ENCODE data around the gene PIGR.
A peak's percentile ranks its signal among the peaks of the same experiment; 100 is the strongest.

Gene PIGR

GRCh38 chr1:206903687-206904086 lies 42.6 kb downstream of the PIGR start:
- Mint-ChIP-seq H3K36me3 (ENCODE audit: low read depth) (peaks cover 45% of the 10 kb centered on the region), H3K4me3 (no peak overlapping the region), H3K4me1 (ENCODE audit: low read depth) (peaks cover 39% of the 10 kb centered on the region), H3K27ac (no peak overlapping the region), H3K9me3 (no peaks in the 10 kb centered on the region), H3K27me3 (ENCODE audit: low read depth) (peaks cover 7% of the 10 kb centered on the region)
- no peak for DNase-seq (ENCODE audit: low spot score)

GRCh38 chr1:206902702-206903101 lies 43.6 kb downstream of the PIGR start:
- H3K9me3 Mint-ChIP-seq: no peaks in the 10 kb centered on the region
- peaks cover 33% of the 10 kb centered on the region for H3K4me1 Mint-ChIP-seq (ENCODE audit: low read depth)
- H3K4me3 Mint-ChIP-seq: no peak overlapping the region
- no peak for DNase-seq (ENCODE audit: low spot score)
- no peak overlapping the region for H3K27ac Mint-ChIP-seq
- H3K36me3 Mint-ChIP-seq (ENCODE audit: low read depth): peaks cover 38% of the 10 kb centered on the region
- no peaks in the 10 kb centered on the region for H3K27me3 Mint-ChIP-seq (ENCODE audit: low read depth)

DNA sequence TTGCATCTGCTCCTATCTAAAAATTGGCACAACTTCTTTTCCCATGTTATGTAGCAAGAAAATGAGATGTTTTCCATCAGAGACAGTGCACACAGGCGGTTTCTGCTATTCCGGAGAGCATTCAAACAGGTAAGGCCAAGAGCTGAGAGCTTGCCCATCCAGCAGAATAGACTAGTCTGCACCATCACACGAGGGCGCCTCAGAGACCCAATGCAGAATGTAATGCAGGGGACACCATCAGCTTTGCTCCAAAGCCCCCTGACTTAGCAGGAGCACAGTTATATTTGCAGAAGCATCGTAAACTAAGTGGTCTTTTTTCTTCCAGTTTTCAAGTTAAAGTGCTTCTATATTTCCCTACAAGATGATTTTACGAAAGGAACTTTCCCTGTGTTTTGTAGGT lies 44.3 kb downstream of the PIGR start:
- Mint-ChIP-seq H3K36me3 (ENCODE audit: low read depth) (peaks cover 37% of the 10 kb centered on the region), H3K27ac (no peak overlapping the region), H3K4me1 (ENCODE audit: low read depth) (peaks cover 38% of the 10 kb centered on the region), H3K4me3 (no peak overlapping the region), H3K27me3 (ENCODE audit: low read depth) (no peaks in the 10 kb centered on the region), H3K9me3 (no peaks in the 10 kb centered on the region)
- no peak for DNase-seq (ENCODE audit: low spot score)

DNA sequence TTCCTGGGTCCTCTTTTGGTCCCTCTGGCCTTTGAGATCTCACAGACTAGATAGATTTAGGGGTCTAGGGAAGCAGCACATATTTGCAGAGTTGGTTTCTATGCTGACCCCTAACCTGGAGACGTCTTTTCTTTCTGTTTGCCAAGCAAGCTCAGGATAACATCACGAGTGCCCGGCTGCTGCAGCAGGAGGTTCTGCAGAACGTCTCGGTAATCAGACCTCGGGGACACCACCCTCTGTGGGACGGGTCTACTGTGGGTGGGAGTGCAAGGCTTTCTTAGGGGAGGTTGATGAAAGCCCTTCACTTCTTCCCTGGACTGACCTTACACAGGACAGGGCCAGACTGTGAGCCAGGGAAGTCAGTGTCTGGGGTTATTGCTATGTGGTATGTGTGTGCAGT lies 46.1 kb downstream of the PIGR start:
- H3K4me1 Mint-ChIP-seq (ENCODE audit: low read depth): peaks cover 25% of the 10 kb centered on the region
- no peaks in the 10 kb centered on the region for H3K27me3 Mint-ChIP-seq (ENCODE audit: low read depth)

DNA sequence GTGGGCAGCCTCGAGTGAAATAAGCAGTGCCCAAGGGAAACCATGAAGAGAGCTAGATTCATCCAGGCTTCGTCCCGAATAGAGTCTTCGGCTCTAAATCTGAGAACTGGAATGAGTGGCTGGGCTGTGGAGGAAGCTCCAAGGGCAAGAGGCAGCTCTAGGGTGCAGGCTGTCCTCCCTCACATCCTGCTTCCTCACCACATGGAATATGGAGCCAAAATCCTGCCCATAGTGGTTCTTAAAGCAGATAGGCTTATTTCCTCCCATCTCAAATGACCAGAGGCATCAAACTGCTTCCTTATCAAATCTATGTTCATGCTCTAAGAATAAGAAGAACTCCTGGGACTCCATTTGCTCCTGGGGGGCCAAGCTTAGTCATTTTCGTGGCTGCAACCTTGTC lies 46.5 kb downstream of the PIGR start:
- H3K4me3 Mint-ChIP-seq: no peak overlapping the region
- H3K36me3 Mint-ChIP-seq (ENCODE audit: low read depth): peaks cover 20% of the 10 kb centered on the region
- peaks cover 21% of the 10 kb centered on the region for H3K4me1 Mint-ChIP-seq (ENCODE audit: low read depth)
- DNase-seq (ENCODE audit: low spot score): no peak
- H3K27me3 Mint-ChIP-seq (ENCODE audit: low read depth): no peaks in the 10 kb centered on the region
- H3K27ac Mint-ChIP-seq: no peak overlapping the region
- H3K9me3 Mint-ChIP-seq: no peaks in the 10 kb centered on the region

More for the DNA sequence above, 46.1 kb downstream of the PIGR start:
- H3K36me3 Mint-ChIP-seq (ENCODE audit: low read depth): peaks cover 25% of the 10 kb centered on the region
- DNase-seq (ENCODE audit: low spot score): no peak
- no peak overlapping the region for H3K4me3 Mint-ChIP-seq
- no peaks in the 10 kb centered on the region for H3K9me3 Mint-ChIP-seq
- peak overlapping the region; percentile 11 for H3K27ac Mint-ChIP-seq

GRCh38 chr1:206898915-206899431 lies 47.3 kb downstream of the PIGR start:
- H3K9me3 Mint-ChIP-seq: no peaks in the 10 kb centered on the region
- peaks cover 13% of the 10 kb centered on the region for H3K36me3 Mint-ChIP-seq (ENCODE audit: low read depth)
- peaks cover 20% of the 10 kb centered on the region for H3K4me1 Mint-ChIP-seq (ENCODE audit: low read depth)
- H3K4me3 Mint-ChIP-seq: no peak overlapping the region
- H3K27ac Mint-ChIP-seq: no peak overlapping the region
- H3K27me3 Mint-ChIP-seq (ENCODE audit: low read depth): no peaks in the 10 kb centered on the region
- no peak for DNase-seq (ENCODE audit: low spot score)

DNA sequence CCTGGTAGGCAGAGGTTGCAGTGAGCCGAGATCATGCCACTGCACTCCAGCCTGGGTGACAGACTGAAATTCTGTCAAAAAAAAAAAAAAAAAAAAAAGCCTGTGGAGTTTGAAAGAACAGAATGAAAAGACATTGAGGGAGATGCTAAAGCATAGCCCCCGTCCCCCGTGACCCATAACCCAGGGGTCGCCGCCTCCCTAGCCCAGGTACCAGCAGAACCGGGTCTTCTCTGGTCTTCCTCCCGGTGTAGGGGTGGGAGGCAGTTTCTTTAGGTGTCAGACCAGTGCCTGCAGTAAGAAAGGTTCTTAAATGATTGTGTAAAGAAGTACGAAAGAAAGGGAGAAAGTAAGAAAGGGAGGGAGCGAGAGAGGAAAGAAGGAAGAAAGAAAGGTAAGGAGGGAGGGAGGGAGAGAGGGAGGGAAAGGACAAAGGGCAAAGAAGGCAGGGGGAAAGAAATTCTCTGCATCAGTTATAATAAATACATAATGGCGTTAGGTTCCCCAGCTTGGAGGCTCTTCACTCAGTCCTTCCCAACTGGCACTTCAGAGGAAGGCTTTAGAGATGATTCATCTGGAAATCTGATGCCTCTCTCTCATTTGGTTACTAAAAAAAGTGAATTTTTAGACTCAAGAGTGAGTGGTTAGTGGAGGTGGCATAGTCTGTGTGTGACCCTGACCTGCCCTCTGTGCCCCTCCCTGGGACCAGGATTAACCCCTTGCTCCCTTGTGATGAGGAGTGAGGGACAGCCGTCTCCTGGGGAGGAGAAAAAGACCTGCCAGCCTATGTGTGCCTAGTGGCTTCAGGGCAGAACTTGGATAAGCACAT lies 48.0 kb downstream of the PIGR start:
- Mint-ChIP-seq H3K27ac (no peak overlapping the region), H3K9me3 (no peaks in the 10 kb centered on the region), H3K4me3 (no peak overlapping the region), H3K4me1 (ENCODE audit: low read depth) (peaks cover 23% of the 10 kb centered on the region), H3K36me3 (ENCODE audit: low read depth) (peaks cover 6% of the 10 kb centered on the region), H3K27me3 (ENCODE audit: low read depth) (peaks cover 2% of the 10 kb centered on the region)
- no peak for DNase-seq (ENCODE audit: low spot score)

- H3K4me3 Mint-ChIP-seq: no peak within 1 kb of the TSS
- H3K27me3 Mint-ChIP-seq (ENCODE audit: low read depth): peaks cover 2% of the 10 kb centered on the region
- peaks cover 27% of the 10 kb centered on the region for H3K4me1 Mint-ChIP-seq (ENCODE audit: low read depth)
- H3K36me3 Mint-ChIP-seq (ENCODE audit: low read depth): no peaks in the 10 kb centered on the region
- H3K9me3 Mint-ChIP-seq: no peaks in the 10 kb centered on the region
- H3K27ac Mint-ChIP-seq: no peak within 1 kb of the TSS
- DNase-seq (ENCODE audit: low spot score): peak; percentile 68
Measured at GRCh38 chr1:206897175-206897574, 49.1 kb downstream of the PIGR start, which contains the start of gene IL24. TSS of gene IL24 (plus strand) at chr1:206897443. CDS start at chr1:206897833, 390 bp downstream.

DNA sequence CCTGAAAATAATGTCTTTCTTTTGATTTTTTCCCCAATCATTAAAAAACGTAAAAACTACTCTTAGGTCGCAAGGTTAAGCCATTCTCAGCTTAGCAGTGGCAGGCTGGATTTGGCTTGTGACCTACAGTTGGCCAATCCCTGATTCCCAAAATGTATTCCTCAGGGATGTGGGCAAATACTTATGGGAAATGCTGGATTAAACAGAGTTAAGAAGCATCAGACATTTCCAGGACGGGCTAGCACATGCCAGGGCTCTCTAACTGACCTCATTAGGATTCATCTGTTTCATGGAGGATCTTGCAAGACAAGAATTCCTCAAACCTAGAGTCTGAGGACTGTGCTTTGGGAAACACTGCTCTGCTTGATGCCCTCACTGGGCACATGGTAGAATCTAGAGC lies 50.0 kb downstream of the PIGR start:
- DNase-seq (ENCODE audit: low spot score): no peak
- no peak overlapping the region for H3K27ac Mint-ChIP-seq
- H3K36me3 Mint-ChIP-seq (ENCODE audit: low read depth): no peaks in the 10 kb centered on the region
- H3K9me3 Mint-ChIP-seq: peaks cover 2% of the 10 kb centered on the region
- no peak overlapping the region for H3K4me3 Mint-ChIP-seq
- peaks cover 32% of the 10 kb centered on the region for H3K4me1 Mint-ChIP-seq (ENCODE audit: low read depth)
- H3K27me3 Mint-ChIP-seq (ENCODE audit: low read depth): peaks cover 2% of the 10 kb centered on the region

DNA sequence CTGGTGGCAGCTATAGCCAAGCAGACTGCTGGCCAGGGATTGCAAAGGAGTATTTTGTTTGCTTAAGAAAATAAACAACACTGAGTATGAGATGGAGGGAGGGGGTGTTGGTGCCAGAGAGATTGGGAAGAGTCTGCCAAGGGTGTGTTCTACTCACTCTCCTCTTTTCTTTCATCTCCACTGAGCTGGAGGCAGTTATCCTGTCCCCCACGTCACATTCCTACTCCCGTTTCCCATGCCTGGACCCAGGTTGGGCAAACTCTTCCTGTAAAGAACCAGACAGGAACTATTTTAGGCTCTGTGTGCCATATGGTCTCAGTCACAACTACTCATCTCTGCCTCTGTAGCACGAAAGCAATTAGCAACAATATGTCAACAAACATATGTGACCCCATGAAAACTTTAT lies 50.4 kb downstream of the PIGR start:
- Mint-ChIP-seq H3K27ac (no peak overlapping the region), H3K9me3 (peaks cover 6% of the 10 kb centered on the region), H3K27me3 (ENCODE audit: low read depth) (peaks cover 2% of the 10 kb centered on the region), H3K4me1 (ENCODE audit: low read depth) (peaks cover 33% of the 10 kb centered on the region), H3K36me3 (ENCODE audit: low read depth) (peaks cover 3% of the 10 kb centered on the region), H3K4me3 (no peak overlapping the region)
- no peak for DNase-seq (ENCODE audit: low spot score)

DNA sequence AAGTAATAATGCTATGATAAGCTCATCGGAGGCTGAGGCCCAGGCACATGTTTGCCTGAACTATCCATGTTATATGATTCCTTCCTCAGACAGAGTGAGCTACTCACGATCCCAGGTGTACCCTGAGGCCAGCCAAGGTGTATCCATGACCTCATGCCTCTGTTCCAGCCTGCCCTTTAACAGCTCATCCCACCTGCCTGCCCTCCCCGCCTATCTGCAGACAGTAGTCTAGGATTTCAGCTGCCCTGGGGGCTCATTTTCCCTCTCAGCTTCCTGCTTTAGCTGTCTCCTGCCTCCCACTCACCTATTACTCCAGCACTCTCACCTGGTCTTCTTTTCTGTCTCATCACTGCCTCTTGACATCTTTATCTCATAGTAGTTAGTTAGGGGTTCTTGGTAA lies 50.9 kb downstream of the PIGR start:
- H3K9me3 Mint-ChIP-seq: peaks cover 7% of the 10 kb centered on the region
- no peak overlapping the region for H3K4me3 Mint-ChIP-seq
- H3K27ac Mint-ChIP-seq: no peak overlapping the region
- peaks cover 33% of the 10 kb centered on the region for H3K4me1 Mint-ChIP-seq (ENCODE audit: low read depth)
- peaks cover 3% of the 10 kb centered on the region for H3K36me3 Mint-ChIP-seq (ENCODE audit: low read depth)
- peaks cover 2% of the 10 kb centered on the region for H3K27me3 Mint-ChIP-seq (ENCODE audit: low read depth)
- no peak for DNase-seq (ENCODE audit: low spot score)

DNA sequence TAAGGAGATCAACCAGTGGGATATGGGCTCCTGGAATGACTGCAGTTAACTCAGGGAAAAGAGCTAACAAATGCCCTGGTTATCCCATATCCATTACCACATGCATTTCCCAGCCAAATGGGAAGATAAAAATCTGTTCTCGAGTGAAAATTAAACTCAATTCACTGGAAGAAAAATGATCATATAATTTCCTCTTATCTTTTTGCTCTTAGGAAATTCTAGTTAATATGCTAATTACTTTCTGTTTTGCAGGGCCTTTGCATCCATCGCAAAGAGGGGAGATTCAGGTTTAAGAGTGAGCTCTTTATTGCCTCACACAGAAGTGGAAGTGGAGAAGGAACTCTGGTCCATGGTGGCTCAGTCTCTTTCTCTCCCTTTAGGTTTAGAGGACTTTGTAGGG lies 52.9 kb downstream of the PIGR start:
- no peak overlapping the region for H3K4me3 Mint-ChIP-seq
- no peak overlapping the region for H3K27ac Mint-ChIP-seq
- H3K9me3 Mint-ChIP-seq: peaks cover 7% of the 10 kb centered on the region
- DNase-seq (ENCODE audit: low spot score): no peak
- peaks cover 2% of the 10 kb centered on the region for H3K27me3 Mint-ChIP-seq (ENCODE audit: low read depth)
- H3K4me1 Mint-ChIP-seq (ENCODE audit: low read depth): peaks cover 44% of the 10 kb centered on the region
- H3K36me3 Mint-ChIP-seq (ENCODE audit: low read depth): peaks cover 3% of the 10 kb centered on the region

GRCh38 chr1:206892351-206892984 lies 53.8 kb downstream of the PIGR start:
- Mint-ChIP-seq H3K27me3 (ENCODE audit: low read depth) (peaks cover 4% of the 10 kb centered on the region), H3K4me1 (ENCODE audit: low read depth) (peaks cover 48% of the 10 kb centered on the region)

GRCh38 chr1:206891412-206891811 lies 54.9 kb downstream of the PIGR start:
- Mint-ChIP-seq H3K9me3 (peaks cover 7% of the 10 kb centered on the region), H3K4me3 (no peak overlapping the region), H3K27ac (no peak overlapping the region)

More at GRCh38 chr1:206892351-206892984, 53.8 kb downstream of the PIGR start:
- H3K4me3 Mint-ChIP-seq: no peak overlapping the region
- peaks cover 7% of the 10 kb centered on the region for H3K9me3 Mint-ChIP-seq
- no peak for DNase-seq (ENCODE audit: low spot score)
- H3K27ac Mint-ChIP-seq: no peak overlapping the region
- H3K36me3 Mint-ChIP-seq (ENCODE audit: low read depth): peaks cover 3% of the 10 kb centered on the region

More at GRCh38 chr1:206891412-206891811, 54.9 kb downstream of the PIGR start:
- H3K4me1 Mint-ChIP-seq (ENCODE audit: low read depth): peaks cover 41% of the 10 kb centered on the region
- peaks cover 3% of the 10 kb centered on the region for H3K36me3 Mint-ChIP-seq (ENCODE audit: low read depth)
- H3K27me3 Mint-ChIP-seq (ENCODE audit: low read depth): peaks cover 4% of the 10 kb centered on the region
- no peak for DNase-seq (ENCODE audit: low spot score)
